ENCODE data around the gene JAKMIP2.

GRCh38 chr5:147561435-147561834 lies 221.1 kb downstream of the JAKMIP2 start:
- TF ChIP-seq CTCF (IDR thresholded peaks at IDR 0.05; ENCODE audit: extremely low read depth in 1 of 2, insufficient read depth in 1 of 2, low read depth in 1 of 2, low read length in 2 of 2): no peak
- no peak for TF ChIP-seq POLR2A (IDR thresholded peaks at IDR 0.05; ENCODE audit: low read depth, low read length)
- TF ChIP-seq EZH2 (IDR thresholded peaks at IDR 0.05; ENCODE audit: borderline replicate concordance, low read depth, low read length, severe bottlenecking): no peak
- no peak for TF ChIP-seq POLR2AphosphoS5 (IDR thresholded peaks at IDR 0.05; ENCODE audit: insufficient read depth, low read depth, low read length)
- TF ChIP-seq JUN (IDR thresholded peaks at IDR 0.05; ENCODE audit: borderline replicate concordance, insufficient read depth, insufficient read length, low read depth): no peak
